Inferior parietal cortex (tissue), 1 donor: ENCODE results near the gene FPGS.
A peak's percentile ranks its signal among the peaks of the same experiment; 100 is the strongest.
"Not testable (repeated sequence)": the region's sequence is repeated elsewhere in the genome, so short reads cannot be mapped to it uniquely, and the experiment has no call there.

Source experiments
- DNase-seq: peaks from one replicate; pipeline ENCODE4 v3.0.0-alpha.2; 2016; ENCODE audit errors: extremely low spot score

Gene FPGS

GRCh38 chr9:127812936-127813675, 10.4 kb downstream of the FPGS start:
- no peak for DNase-seq

- no peak for DNase-seq
These were observed 11.1 kb downstream of the FPGS start for GRCh38 chr9:127813686-127814226.

- DNase-seq: no peak
These were observed 12.2 kb downstream of the FPGS start for GRCh38 chr9:127814619-127815511.

GRCh38 chr9:127815512-127816361, 13.1 kb downstream of the FPGS start:
- no peak for DNase-seq

GRCh38 chr9:127816362-127816725, 13.7 kb downstream of the FPGS start:
- DNase-seq: no peak

- no peak for DNase-seq
These were observed 14.0 kb downstream of the FPGS start for GRCh38 chr9:127816728-127817127.

GRCh38 chr9:127817881-127818434, 15.3 kb downstream of the FPGS start:
- no peak for DNase-seq

- no peak for DNase-seq
These were observed 15.9 kb downstream of the FPGS start for GRCh38 chr9:127818574-127818973.

- no peak for DNase-seq
These were observed 19.4 kb downstream of the FPGS start for GRCh38 chr9:127822108-127822507.

- no peak for DNase-seq
These were observed 22.8 kb downstream of the FPGS start for GRCh38 chr9:127825319-127826051.

- no peak for DNase-seq
These were observed 23.7 kb downstream of the FPGS start for GRCh38 chr9:127826253-127826913.

- peak; percentile 36 for DNase-seq
These were observed 25.8 kb downstream of the FPGS start for GRCh38 chr9:127828262-127829031.

- no peak for DNase-seq
These were observed 26.7 kb downstream of the FPGS start for GRCh38 chr9:127829205-127829906.

GRCh38 chr9:127832248-127832647, 29.6 kb downstream of the FPGS start:
- DNase-seq: no peak

- no peak for DNase-seq
These were observed 30.9 kb downstream of the FPGS start for GRCh38 chr9:127833555-127833954.

GRCh38 chr9:127835991-127836516, 33.4 kb downstream of the FPGS start:
- DNase-seq: no peak

GRCh38 chr9:127836561-127836960, 33.9 kb downstream of the FPGS start:
- DNase-seq: not testable (repeated sequence)

- DNase-seq: no peak
These were observed 34.7 kb downstream of the FPGS start for GRCh38 chr9:127837346-127837745.
